ENCODE measurements around the gene PDPR. TPM values are rescaled to one million over a fixed set of nuclear protein-coding genes. Genes with fewer than 3 reads are reported as not detected.

Gene PDPR
- total and polyA plus RNA-seq, 10 of the 15 experiments (the other 5 are each of a cell fraction or from before 2014, with no cell fraction given): 2.6 to 29.1 (median 6.8) TPM

DNA sequence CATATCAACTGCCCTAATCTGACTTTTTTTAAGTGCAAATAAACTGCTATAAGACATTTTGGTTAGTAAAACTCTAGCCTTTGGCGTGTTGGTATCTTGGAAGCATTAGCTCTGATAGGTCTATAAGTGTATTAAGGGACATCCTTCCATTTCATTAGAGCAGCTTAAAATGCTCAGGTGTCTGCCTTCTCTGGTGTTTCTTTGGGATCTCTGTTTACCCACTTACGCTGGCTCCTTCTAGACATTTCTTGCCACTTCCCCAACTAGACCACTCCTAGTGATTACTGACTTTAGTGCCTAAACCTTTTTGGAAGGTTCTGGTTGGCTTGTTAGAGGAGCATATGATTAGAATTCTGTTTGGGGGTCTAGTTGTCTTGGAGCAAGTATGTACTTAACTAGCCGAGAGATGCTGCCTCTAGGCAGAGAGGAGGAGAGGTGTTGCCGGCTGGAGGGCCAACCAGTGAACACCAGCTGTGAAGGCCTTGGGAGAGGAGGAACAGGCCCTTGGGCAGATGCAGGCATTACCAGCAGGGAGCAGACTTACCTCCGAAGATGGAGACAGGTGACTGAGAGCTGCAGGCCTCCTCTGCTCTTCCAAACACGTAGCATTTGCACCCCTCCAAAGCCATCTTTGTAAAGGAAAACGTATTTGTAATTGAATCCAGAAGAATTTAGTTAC lies 44.3 kb downstream of the PDPR start:
- Histone ChIP-seq H3K79me2 (ENCODE audit: control insufficient read depth, insufficient read depth, low read length) (no peaks in the 10 kb centered on the region), H3K27me3 (replicated peaks in 1 of 2; ENCODE audit: control insufficient read depth in 2 of 2, insufficient read depth in 2 of 2, low read length in 1 of 2) (no peaks in the 10 kb centered on the region), H3K27ac (ENCODE audit: control insufficient read depth, insufficient read depth) (no peak overlapping the region), H3K36me3 (ENCODE audit: control insufficient read depth in 2 of 2, insufficient read depth in 2 of 2, low read length in 1 of 2) (peaks cover 11 to 15% of the 10 kb centered on the region in 2 experiments), H2AFZ (ENCODE audit: control insufficient read depth, low read depth, low read length) (no peak overlapping the region), H3K9me3 (replicated peaks; ENCODE audit: control insufficient read depth, insufficient read depth, low read length) (no peaks in the 10 kb centered on the region), H3K9ac (ENCODE audit: control insufficient read depth, insufficient read depth, low read length) (no peak overlapping the region), H3K4me2 (ENCODE audit: control insufficient read depth, insufficient read depth) (no peak overlapping the region), H3K4me1 (ENCODE audit: control insufficient read depth, insufficient read depth, low read length) (no peaks in the 10 kb centered on the region), H3K4me3 (no peak overlapping the region), H4K20me1 (ENCODE audit: control insufficient read depth, insufficient read depth) (no peaks in the 10 kb centered on the region)
- ChIA-PET RAD21 (ENCODE audit: unreplicated experiment) (no interaction called here), SMC1A (ENCODE audit: uncharacterized antibody, unreplicated experiment) (interaction anchor here (1.4 to 1.7 kb wide), 2 partner anchors 109 to 496 kb away, joined by 3 to 6 read pairs; no protein-coding TSS in a partner anchor), CTCF (no interaction called here), POLR2A (no interaction called here)
- no peak for ATAC-seq
- FAIRE-seq: no peak
- BruUV-seq (replicated peaks): no TSS peak
- DNase-seq (ENCODE audit: low read depth, low spot score): no peak
- WGBS (ENCODE audit: insufficient coverage, insufficient replicate concordance, low lambda C conversion rate, missing lambda C conversion rate): 87% methylated on average over 7 of the region's 7 CpGs
- intact Hi-C loops (cut with micrococcal nuclease; ENCODE audit: unreplicated experiment) (no loop called here), in situ Hi-C loops (cut with MboI) (no loop called here)
- TF ChIP-seq, protein P1, sequence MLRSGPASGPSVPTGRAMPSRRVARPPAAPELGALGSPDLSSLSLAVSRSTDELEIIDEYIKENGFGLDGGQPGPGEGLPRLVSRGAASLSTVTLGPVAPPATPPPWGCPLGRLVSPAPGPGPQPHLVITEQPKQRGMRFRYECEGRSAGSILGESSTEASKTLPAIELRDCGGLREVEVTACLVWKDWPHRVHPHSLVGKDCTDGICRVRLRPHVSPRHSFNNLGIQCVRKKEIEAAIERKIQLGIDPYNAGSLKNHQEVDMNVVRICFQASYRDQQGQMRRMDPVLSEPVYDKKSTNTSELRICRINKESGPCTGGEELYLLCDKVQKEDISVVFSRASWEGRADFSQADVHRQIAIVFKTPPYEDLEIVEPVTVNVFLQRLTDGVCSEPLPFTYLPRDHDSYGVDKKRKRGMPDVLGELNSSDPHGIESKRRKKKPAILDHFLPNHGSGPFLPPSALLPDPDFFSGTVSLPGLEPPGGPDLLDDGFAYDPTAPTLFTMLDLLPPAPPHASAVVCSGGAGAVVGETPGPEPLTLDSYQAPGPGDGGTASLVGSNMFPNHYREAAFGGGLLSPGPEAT (IDR thresholded peaks at IDR 0.05; ENCODE audit: low read depth): no peak
- TF ChIP-seq JUNB (IDR thresholded peaks at IDR 0.05): no peak
- TF ChIP-seq NFXL1 (IDR thresholded peaks at IDR 0.05; ENCODE audit: borderline replicate concordance): no peak
